Nucleus accumbens (tissue), 56 donors: ENCODE data around the gene TFDP2.
"Not testable (repeated sequence)": the region's sequence is repeated elsewhere in the genome, so short reads cannot be mapped to it uniquely, and the experiment has no call there.

Experiments used
- DNase-seq, 56 donors: peaks; one replicate each; lab custom pipeline; 2025; lab: John Stamatoyannopoulos, UW

The TFDP2 gene, protein sequence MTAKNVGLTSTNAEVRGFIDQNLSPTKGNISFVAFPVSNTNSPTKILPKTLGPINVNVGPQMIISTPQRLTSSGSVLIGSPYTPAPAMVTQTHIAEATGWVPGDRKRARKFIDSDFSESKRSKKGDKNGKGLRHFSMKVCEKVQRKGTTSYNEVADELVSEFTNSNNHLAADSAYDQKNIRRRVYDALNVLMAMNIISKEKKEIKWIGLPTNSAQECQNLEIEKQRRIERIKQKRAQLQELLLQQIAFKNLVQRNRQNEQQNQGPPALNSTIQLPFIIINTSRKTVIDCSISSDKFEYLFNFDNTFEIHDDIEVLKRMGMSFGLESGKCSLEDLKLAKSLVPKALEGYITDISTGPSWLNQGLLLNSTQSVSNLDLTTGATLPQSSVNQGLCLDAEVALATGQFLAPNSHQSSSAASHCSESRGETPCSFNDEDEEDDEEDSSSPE

DNA sequence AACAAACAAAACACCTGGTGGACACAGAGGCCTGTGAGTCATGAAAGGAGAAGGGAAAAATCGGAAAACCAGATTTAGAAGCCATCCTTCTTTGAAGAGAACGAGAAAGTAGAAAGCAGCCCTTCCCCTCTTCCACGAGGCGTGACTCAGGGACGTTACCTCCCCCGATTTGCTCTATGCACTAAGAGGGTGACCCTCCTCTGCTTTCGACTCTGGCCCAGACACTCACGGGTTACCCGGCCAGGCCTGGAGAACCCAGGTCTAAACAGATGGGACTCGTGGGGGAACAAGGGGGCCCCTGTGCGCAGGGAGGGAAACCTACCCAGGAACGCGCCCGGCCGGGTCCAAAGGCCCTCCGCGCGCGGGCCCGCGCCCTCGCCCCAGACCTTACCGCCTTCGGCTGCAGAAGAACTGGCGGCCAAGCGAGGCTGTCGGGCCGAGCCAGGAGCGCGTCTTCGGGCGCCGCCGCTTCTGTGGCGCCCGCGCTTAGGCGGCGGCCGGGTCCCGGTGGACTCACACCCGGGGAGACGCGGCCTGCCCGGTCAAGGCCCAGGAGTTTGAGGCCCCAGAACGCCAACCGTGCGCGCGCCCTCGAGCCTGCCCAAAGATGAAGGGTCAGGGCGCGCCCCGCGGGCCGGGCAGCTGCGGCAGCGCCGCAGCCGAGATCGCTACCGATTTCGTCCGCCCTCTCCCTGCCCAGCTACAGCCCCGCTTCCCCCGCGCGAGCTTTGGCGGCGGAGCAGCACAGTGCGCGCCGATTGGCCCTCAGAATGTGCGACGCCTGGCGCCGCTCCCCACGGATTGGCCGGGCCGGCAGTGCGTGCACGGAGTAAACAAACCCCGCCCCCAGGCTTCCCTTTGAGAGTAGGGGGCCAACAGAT lies at the start of gene TFDP2:
Gene TFDP2, minus strand, starts transcription at position 753 of the 881 bp plus-strand sequence. CDS start 47,795 bp downstream, outside the sequence.
- peak; percentile 33 to 94 (median 84) for DNase-seq

DNA sequence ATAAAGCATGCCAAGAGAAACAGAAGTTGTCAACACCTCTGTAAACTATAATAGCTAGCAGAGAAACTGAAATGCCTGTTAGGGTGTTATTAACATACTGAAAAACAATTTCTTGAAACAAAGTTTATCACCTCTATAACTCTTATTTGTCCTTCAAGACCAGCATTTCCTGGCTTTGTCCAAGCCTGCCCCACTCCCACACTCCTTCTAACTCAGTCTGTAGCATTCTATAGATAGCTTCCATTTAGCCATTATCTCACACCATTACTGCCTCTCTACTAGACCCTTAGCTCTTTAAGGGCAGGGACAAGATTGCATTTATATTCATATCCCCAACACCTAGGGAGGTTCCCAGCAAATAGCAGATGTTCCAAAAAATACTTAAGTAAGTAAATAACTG lies 39.5 kb upstream of the TFDP2 start:
- DNase-seq: no peak

DNA sequence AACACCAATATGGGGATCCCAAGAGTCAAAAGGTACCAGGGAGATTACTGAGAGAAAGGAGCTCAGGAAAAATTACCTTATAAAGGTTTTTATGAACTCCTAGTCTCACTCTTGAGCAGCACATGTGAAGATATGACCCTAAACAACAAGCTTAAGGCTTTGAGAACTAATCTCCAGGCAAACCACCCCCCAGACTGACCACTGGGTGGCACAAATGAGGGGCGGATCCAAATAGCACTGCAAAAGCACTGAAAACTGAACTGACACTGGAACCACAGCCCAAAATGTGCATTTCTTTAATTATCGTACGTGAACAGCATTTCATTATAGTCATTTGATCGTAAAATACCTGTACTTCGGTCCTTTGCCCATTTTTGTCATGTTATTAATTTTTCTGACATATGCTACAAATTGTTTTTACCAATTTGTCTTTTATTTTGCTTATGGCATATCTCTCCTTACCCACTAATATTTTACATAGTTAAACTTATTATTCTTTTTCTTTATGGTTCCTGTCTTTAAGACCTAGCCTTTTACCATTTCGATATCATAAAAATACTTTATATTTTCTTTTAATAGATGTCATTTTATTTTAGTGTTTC lies 31.5 kb upstream of the TFDP2 start:
- DNase-seq: peak in 10 of 56 donors; percentile 0 to 19 (median 4)

DNA sequence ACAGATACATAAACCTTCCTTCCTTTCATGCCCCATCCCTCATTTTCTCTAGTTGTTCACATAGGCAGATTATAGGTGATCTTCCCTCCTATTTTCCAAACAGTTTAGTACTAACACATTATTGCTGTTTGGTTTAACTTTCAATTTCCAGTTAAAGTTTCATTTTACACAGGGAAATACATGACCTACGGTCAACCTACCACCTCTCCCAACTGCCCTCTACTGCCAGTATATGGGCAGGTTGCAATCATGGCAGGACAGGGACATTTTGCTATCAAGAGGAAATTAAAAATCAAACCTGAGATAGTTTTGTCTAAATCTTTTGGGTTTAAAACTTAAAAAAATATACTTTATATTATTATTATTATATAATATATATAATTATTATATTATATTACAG lies 26.1 kb upstream of the TFDP2 start:
- no peak for DNase-seq

DNA sequence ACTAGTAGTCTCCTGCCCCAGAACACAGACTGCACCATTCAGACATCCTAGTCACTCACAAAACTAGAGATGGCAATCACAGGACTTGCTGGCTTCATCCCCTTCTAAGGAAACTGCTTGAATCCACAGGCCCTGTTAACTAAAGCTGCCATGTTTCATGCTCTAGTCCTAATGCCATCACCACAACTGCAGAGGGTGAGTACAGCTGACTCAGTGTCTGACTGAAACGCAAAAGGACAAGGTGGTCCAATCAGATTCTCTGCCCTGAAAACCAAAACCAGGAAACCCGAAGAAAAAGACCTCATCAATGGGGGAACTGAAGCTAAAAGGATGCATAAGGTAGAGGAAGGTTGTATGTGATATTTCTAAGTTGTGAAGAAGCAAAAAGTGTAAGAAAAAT lies 25.2 kb upstream of the TFDP2 start:
- no peak for DNase-seq

DNA sequence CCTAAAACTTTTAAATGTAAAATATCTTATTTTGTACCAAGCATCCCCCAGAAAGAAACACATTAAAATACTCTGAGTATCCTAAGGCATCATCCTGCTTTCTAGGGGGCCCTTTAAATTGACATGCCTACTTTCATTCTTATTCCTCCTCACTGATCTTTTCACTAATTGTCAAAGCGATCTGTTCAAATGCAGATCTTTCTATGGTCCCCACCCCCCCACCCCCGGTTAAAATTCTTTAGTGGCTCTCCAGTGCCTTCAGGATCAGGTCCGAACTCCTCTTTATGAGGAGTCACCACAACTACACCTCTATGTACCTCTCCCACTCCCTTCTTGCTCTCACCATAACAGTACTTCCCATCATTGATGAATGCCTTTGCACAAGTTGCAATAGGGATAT lies 19.2 kb upstream of the TFDP2 start:
- no peak for DNase-seq

DNA sequence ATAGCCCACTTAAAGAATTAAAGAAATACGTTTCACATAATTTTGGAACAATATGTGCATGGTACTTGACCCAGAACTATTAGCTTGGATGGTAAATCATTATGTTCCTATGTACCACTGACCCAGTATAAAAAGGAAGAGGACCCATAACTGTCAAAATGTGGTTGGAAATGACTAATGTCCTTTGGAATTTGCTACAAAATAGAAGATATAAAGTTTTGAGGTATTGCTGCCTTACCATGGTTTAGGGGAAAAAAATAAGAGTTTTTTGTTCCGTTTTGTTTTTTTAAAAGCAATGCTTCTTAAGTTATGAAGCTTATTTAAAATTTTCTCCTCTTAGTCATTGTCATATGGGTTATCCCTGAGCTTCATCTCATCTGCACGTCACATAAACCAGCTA lies 15.8 kb upstream of the TFDP2 start:
- no peak for DNase-seq

DNA sequence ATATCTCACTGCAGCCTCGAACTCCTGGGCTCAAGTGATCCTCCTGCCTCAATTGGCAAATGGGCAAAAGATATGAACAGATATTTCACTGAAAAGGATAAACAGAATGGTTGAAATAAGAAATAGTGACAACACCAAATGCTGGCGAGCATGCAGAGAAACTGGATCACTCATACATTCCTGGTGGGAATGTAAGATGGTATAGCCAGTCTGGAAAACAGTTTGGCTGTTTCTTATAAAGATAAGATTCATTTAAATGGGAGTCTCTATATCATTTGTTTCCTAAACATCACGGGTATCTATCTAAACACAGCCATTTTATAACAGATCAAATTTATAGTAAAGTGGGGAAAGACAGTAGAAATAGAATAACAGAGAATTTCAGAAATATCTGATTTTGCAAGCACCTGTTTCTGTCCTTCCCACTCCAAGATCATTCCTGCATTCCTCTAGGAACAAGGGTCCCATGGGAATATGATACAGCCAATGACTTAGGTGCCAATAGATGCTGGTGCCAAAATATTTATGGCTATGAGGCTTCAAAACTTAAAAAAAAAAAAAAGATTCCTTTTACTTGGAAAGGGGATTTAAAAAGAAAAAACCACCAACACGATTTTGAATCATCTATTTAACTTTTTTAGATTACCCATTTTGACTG lies 9.9 kb upstream of the TFDP2 start:
- DNase-seq: no peak

DNA sequence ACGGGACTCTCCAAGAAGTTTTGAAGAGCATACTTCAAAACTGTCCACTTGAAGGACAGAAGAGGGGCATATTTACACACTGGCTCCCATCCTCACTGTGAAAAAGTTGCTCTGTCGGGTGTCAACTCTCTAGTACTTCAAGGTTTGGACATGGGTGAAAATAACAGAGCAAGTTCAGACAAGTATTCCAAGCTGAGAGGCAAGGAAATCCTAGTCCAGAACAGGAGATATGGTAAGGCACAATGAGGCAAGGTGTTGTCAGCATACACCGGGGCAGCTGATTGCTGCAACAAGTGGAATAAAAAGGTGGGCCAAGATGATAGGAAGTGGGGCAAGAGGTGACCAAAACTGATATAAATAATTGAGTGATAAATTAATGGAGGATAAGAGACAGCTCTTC lies 4.8 kb upstream of the TFDP2 start:
- DNase-seq: no peak

DNA sequence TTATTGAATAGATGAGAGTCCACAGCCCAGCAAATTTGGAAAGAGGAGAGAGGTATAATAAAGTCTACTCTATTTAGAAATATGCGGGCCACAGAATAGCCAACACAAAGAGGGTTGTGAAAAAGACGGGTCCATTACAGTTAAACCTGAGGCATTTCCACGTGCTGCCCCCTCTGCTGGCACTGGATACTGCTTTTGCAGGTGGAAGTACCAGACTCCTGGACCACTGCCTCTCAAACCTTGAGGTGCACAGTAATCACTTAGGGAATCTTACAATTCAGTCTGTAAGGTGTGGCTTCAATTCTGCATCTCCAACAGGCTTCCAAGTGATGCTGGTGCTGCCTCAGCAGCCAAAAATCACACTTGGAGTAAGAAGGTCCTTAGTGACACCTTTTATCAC lies 3.0 kb upstream of the TFDP2 start:
- DNase-seq: no peak

DNA sequence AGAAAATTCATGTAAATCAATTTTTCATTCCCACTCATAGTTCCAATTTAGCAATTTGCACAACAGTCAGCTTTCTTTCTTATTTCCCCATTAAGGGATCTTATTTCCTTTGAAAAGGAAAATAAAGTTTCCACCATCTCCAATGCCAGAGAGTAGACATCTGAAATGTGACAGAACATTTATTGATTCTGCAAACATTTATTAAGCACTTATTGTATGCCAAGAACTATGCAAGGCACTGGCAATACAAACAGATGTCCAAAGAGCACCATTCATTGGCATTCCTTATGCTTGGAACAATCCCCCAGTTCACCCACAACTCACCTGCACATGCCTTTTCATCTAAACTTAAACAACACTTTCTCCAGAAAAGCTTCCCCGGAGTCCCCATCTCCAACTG lies 2.5 kb upstream of the TFDP2 start:
- no peak for DNase-seq

DNA sequence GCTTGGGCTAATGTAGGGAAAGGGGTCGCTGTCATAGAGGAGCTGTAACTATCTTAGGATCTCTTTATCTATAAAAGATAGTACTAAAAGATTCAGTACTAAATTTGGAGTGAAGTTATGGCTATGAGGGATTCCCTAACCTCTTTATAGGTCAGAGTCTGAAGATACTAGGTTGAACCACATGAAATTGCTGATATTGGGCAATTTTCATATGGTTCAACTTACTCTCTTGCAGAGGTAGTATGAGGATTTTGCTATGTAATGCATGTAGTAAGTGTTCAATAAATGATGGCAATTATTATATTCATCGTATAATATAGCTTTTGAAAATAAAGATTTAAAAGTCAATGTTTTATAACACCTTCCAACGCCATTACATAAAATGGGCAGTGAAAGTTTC lies 1.9 kb upstream of the TFDP2 start:
- DNase-seq: no peak

DNA sequence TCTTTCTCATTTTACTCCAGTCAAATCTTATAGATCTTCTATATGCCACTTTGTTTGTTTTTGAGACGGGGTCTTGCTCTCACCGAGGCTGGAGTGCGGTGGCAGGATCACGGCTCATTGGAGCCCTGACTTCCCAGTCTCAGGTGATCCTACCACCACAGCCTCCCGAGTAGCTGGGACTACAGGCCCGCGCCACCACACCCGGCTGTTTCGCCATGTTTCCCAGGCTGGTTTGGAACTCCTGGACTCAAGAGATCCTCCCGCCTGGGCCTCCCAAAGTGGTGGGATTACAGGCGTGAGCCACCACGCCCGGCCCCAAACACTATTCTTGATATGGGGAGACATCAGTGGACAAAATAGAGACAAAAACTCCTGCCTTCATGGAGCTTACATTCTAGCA lies 927 bp upstream of the TFDP2 start:
- no peak for DNase-seq

DNA sequence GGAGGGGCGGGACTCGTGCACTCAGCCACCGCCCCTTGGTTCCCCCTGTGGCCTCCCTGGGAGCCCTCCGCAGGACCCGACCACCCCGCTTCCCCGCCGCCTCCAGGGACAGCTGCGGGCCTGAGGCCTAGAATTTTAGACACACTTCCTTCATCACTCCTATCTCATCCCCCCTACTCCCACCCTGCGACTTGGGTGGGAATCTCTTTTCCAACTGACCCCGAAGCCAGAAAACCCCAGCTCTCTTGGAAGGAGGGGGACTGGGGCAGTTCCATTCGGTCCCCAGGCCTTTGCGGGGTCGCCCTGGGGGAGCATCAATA lies 289 bp upstream of the TFDP2 start:
- no peak for DNase-seq

DNA sequence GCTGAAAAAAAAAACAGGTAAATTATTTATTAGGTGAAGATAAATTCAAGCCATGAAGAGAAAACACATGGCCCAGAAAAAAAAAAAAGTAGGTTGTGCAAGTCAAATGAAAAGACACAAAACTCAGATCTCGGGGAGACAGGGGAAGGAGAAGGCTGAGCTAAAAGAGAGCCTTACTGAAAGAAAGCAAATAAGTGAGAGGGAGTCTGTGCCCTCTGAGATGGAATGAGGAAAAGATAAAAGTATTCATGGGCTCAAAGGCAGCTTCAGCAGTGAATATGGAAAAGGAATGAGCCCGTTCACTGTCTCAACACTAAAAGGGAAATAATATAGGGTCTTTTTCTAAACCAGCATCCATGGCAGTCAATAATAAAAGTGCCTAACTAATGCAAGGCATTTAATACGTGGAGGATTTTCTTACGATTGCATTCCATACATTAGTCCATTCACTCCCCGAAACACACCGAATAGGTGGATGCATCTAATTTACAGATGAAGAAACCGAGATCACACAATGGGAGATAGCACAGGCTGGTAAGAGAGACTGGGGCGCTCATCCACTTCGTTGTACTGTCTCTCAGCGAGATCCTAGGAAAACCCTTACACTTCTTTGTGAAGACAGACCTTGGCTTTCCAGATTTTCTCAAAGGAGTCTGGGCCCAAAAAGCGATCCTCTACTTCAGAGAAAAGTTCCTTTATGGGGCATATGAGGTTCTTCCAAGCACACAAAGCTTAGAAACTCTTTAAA lies 1.1 kb downstream of the TFDP2 start:
- peak in 1 of 56 donors; percentile 16 for DNase-seq

DNA sequence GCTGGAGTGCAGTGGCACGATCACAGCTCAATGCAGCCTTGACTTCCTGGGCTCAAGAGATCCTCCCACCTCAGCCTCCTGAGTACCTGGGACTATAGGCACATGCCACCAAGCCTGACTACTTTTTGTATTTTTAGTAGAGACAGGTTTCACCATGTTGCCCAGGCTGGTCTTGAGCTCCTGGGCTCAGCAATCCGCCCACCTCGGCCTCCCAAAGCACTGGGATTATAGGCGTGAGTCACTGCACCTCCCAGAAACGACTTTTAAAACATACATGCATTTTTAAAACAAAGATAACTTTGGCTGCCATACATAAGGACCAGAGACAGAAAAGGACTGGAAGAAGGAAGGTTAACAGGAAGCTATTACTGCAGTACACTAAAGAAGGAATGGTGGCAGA lies 4.8 kb downstream of the TFDP2 start:
- not testable (repeated sequence) for DNase-seq

DNA sequence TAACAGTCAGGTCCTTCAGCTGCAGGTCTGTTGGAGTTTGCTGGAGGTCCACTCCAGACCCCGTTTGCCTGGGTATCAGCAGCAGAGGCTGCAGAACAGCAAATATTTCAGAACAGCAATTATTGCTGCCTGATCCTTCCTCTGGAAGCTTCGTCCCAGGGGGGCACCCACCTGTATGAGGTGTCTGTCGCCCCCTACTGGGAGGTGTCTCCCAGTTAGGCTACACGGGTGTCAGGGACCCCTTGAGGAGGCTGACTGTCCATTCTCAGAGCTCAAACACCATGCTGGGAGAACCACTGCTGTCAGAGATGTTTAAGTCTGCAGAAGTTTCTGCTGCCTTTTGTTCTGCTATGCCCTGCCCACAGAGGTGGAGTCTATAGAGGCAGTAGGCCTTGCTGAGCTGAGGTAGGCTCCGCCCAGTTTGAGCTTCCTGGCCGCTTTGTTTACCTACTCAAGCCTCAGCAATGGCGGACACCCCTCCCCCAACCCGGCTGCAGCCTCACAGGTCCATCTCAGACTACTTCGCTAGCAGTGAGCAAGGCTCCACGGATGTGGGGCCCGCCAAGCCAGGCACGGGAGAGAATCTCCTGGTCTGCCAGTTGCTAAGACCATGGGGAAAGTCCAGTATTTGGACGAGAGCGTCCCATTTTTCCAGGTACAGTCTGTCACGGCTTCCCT lies 8.6 kb downstream of the TFDP2 start:
- not testable (repeated sequence) for DNase-seq

DNA sequence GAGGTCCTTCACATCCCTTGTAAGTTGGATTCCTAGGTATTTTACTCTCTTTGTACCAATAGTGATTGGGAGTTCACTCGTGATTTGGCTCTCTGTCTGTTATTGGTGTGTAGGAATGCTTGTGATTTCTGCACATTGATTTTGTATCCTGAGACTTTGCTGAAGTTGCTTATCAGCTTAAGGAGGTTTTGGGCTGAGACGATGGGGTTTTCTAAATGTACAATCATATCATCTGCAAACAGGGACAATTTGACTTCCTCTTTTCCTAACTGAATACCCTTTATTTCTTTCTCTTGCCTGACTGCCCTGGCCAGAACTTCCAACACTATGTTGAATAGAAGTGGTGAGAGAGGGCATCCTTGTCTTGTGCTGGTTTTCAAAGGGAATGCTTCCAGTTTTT lies 12.3 kb downstream of the TFDP2 start:
- not testable (repeated sequence) for DNase-seq

DNA sequence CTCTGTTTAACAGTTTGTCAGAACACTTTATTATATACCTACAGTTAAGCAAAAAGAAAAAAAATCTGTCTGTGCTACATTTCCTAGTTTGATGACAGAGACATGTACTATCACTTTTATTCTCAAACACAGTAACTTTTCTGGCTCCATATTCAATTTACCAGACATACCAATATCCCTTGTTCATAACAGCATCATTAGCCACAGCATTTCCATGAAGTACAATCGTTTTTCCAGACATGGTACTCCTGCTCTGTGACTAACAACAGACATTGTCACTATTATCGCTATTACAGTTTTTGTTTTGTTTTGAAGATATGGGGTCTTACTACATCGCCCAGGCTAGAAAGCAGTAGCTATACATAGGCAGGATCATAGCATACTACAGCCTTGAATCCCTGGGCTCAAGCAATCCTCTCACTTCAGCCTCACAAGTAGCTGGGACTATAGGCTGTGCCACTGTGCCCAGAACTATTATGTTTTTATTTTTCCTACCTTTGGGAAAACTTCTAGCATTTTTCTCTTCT lies 14.5 kb downstream of the TFDP2 start:
- no peak for DNase-seq
